ENCODE results near the gene ESCO1. TPM values are rescaled to one million over a fixed set of nuclear protein-coding genes. Genes with fewer than 3 reads are reported as not detected.
A peak's percentile ranks its signal among the peaks of the same experiment; 100 is the strongest.

Gene ESCO1
- total RNA-seq, 1 donor from 2014 or later: 14.3 TPM

GRCh38 chr18:21605213-21605612, 4.7 kb upstream of the ESCO1 start:
- Mint-ChIP-seq H3K4me1 (ENCODE audit: low read depth, unreplicated experiment) (no peaks in the 10 kb centered on the region), H3K4me3 (ENCODE audit: unreplicated experiment) (no peak overlapping the region), H3K27ac (ENCODE audit: unreplicated experiment) (no peak overlapping the region), H3K9me3 (ENCODE audit: unreplicated experiment) (peaks cover 4% of the 10 kb centered on the region), H3K36me3 (ENCODE audit: unreplicated experiment) (no peaks in the 10 kb centered on the region), H3K27me3 (ENCODE audit: unreplicated experiment) (no peaks in the 10 kb centered on the region)
- DNase-seq: no peak
- no peak for TF ChIP-seq CTCF (IDR thresholded peaks at IDR 0.05; ENCODE audit: partially characterized antibody, unreplicated experiment)

GRCh38 chr18:21604671-21605070, 4.2 kb upstream of the ESCO1 start:
- Mint-ChIP-seq H3K9me3 (ENCODE audit: unreplicated experiment) (peaks cover 5% of the 10 kb centered on the region), H3K4me3 (ENCODE audit: unreplicated experiment) (no peak overlapping the region), H3K36me3 (ENCODE audit: unreplicated experiment) (no peaks in the 10 kb centered on the region), H3K27ac (ENCODE audit: unreplicated experiment) (no peak overlapping the region), H3K27me3 (ENCODE audit: unreplicated experiment) (peaks cover 3% of the 10 kb centered on the region), H3K4me1 (ENCODE audit: low read depth, unreplicated experiment) (no peaks in the 10 kb centered on the region)
- no peak for TF ChIP-seq CTCF (IDR thresholded peaks at IDR 0.05; ENCODE audit: partially characterized antibody, unreplicated experiment)
- DNase-seq: no peak

GRCh38 chr18:21602299-21602587, 1.7 kb upstream of the ESCO1 start:
- Mint-ChIP-seq H3K4me3 (ENCODE audit: unreplicated experiment) (no peak overlapping the region), H3K9me3 (ENCODE audit: unreplicated experiment) (peaks cover 9% of the 10 kb centered on the region), H3K27ac (ENCODE audit: unreplicated experiment) (no peak overlapping the region), H3K4me1 (ENCODE audit: low read depth, unreplicated experiment) (peaks cover 6% of the 10 kb centered on the region), H3K36me3 (ENCODE audit: unreplicated experiment) (no peaks in the 10 kb centered on the region), H3K27me3 (ENCODE audit: unreplicated experiment) (peaks cover 3% of the 10 kb centered on the region)
- DNase-seq: no peak
- TF ChIP-seq CTCF (IDR thresholded peaks at IDR 0.05; ENCODE audit: partially characterized antibody, unreplicated experiment): no peak

- H3K9me3 Mint-ChIP-seq (ENCODE audit: unreplicated experiment): peaks cover 9% of the 10 kb centered on the region
- no peaks in the 10 kb centered on the region for H3K36me3 Mint-ChIP-seq (ENCODE audit: unreplicated experiment)
- TF ChIP-seq CTCF (IDR thresholded peaks at IDR 0.05; ENCODE audit: partially characterized antibody, unreplicated experiment): no peak
- DNase-seq: peak; percentile 67
- peak overlapping the region; percentile 99 for H3K4me3 Mint-ChIP-seq (ENCODE audit: unreplicated experiment)
- peak overlapping the region; percentile 98 for H3K27ac Mint-ChIP-seq (ENCODE audit: unreplicated experiment)
- peaks cover 6% of the 10 kb centered on the region for H3K4me1 Mint-ChIP-seq (ENCODE audit: low read depth, unreplicated experiment)
- peaks cover 3% of the 10 kb centered on the region for H3K27me3 Mint-ChIP-seq (ENCODE audit: unreplicated experiment)
These were observed 649 bp downstream of the ESCO1 start for GRCh38 chr18:21599585-21600525.
